ENCODE measurements around the gene COL5A3.
"Not testable (repeated sequence)": the region's sequence is repeated elsewhere in the genome, so short reads cannot be mapped to it uniquely, and the experiment has no call there.

The COL5A3 gene

DNA sequence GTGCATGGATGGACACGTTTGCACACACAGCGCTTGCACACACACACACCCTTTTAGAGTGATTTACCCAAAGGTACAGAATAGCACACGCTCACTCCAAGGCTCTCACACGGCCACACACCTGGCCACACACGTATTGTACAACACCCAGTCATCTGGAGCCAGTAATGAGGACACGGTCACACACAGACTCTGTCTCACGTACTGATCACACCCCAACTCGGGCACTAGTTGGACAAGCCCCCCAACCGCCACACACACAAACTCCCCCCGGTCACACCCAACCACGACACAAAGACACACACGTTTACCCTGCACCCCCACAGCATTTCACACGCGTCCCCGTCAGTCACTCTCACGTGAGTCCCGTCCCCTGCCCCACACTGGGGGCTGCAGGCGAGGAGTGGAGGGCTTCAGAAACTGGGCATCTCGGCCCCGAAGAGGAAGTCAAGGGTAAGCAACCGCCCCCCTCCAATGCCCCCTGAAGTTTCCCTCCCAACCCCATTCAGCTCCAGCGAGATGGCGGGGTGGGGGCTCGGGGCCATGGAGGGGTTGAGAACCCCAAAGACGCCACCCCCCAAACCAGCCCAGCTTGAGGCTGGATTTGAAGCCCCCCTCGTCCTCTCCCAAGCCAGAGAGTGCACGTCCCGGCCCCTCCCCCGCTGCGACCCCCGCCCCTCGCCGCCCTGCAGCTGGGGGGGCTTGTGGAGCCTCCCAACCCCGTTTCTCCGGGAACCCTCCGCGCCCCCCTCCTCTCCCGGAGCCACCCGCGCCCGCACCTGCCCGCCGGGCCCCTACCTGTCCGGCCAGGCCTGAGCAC is 74.6 kb downstream of the COL5A3 start:
- no peak for DNase-seq

DNA sequence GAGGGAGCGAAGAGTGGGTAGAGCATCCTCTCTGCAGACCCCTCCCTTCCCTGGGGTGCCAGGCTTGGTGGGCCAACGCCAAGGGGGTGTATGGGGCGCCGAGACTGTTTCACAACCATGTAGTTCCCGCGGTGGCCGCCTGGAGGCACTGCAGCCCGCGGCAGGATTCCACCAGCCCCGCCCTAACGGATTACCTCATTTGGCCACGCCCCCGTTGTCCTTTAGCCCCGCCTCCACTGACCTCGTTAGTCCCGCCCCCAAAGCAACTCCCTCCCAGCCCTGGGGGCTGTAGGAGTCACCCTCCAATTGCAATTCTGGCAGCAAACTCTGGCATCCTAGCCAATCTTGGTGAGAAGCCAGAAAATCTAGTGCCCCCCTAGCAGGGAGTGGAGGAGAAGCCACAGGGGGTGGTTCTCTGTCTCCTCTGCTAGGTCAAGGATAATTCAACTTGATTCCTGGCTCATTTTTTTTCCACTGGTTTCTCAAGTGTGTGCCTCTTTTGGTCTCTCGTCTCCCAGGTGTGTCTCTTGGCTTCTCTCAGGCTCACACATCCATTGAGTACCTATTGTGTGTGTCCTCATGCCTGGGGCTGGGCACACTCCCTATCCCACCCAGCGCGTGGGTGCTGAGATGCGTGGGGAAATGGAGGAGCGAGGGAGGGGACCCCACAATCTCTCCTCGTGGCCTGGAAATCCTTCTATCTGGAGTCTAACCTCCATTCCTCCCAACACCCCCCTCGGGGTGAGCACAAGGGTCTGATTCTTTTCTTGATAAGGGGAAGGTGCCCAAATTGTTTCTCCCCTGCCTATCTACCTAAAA is 76.0 kb downstream of the COL5A3 start:
- peak; percentile 86 for DNase-seq

DNA sequence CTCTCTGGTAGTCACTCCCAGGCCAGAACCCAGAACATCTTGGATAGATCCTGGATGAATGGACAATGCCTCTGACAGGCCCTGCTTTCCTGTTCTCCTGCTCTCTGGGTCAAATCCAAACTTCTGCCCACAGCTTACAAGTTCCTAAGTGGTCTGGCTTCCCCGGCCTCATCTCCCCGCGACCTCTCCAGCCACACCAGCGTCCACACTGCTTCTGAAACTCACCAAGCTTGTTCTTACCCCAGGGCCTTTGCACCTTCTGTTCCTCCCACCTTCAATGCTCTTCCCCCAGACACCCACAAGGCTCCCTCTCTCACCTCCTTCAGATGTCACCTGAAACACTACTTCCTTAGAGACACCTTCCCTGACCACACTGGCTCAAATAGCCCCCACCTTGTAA is 77.5 kb downstream of the COL5A3 start:
- no peak for DNase-seq

DNA sequence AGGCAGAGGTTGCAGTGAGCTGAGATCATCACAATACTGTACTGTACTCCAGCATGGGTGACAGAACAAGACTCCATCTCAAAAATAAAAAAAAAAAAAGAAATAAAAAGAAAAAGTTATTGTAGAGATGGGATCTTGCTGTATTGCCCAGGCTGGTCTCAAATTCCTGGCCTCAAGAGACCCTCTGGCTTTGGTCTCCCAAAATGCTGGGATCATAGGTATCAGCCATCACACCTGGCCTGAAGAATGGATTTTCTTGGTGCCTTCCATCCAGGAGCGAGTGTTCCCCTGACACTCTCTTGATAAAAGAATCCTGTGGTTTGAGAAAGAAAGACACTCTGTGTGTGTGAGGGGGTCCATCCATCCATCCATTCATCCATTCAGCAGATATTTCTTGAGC is 78.7 kb downstream of the COL5A3 start:
- DNase-seq, result no peak

GRCh38 chr19:9923440-9923839 is 86.9 kb downstream of the COL5A3 start:
- no peak for DNase-seq

- not testable (repeated sequence) for DNase-seq
Observed at GRCh38 chr19:9922782-9923379, 87.4 kb downstream of the COL5A3 start.

DNA sequence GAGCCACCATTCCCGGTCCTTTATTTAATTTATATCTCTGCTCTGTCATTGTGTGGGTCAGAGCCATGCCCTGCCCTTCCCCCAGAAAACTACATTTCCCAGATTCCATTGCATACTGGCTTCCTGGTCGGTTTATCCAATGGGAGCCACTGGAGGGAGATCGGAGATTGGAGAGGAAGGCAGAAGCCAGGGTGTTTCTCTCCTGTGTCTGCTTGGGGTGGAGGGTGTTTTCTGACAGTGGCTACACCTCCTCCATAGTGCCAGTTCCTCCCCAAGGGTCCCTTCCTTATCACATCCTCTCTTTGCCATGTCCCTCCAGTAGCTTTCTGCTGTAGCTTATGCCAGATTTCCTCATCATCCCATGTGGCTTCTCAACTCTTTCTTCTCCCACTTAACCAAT is 93.0 kb downstream of the COL5A3 start:
- DNase-seq, result no peak

DNA sequence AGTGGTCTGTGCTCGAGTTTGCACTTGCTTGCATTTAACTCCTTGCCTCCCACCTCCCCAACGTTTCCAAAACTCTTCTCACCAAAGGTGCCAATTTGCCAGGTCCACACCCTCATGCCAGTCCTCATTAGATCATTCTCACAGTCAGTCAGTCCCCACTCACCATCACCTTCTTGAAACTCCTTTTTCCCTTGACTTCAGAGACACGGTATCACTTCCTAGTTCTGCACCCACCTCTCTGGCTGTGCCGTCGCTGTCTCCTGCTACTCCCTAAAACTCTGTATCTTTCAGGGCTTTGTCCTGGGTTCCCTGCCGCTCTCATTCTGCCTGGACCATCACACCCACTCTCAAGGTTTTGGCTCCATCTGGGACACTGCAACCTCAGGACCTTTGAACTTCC is 93.6 kb downstream of the COL5A3 start:
- DNase-seq, result no peak

GRCh38 chr19:9914315-9915207 is 95.7 kb downstream of the COL5A3 start:
- peak; percentile 75 for DNase-seq

- no peak for DNase-seq
Observed at GRCh38 chr19:9914001-9914314, 96.3 kb downstream of the COL5A3 start.

DNA sequence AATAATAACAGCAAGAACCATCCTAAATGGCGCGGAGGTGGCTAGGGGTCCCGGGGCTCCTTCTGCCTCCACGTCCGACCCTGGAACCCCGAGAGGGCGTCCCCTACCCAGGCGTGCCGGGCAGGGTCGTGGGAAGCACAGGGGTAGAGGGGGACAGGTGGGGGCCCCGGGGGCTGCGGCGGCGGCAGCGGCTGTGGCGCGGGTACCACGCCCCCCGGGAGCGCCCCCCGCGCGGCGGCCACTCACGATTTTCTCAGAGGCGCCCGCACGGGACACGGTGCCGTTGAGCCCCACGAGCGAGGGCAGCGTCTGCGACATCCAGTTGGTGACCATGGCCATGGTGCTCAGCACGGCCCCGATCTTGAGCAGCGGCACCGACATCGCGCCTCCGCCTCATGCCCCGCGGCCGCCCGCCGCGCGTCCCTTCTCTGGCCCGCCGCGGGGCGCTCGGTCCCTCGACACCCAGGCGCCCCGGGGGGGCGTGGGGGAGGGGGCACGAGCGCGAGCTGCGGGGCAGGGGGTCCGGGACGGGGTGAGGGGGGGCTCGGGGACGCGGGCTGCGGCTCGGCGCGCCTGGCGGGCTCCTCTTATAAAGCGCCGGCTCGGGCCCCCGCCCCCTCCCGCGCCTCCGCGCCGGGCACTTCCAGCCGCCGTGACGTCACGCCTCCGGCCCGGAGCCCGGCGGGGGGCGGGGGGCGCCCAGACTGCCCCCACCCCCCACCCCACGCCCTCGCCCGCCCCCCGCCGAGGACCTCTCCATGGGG is 96.9 kb downstream of the COL5A3 start:
- no peak for DNase-seq

GRCh38 chr19:9912551-9913236 is 97.6 kb downstream of the COL5A3 start:
- no peak for DNase-seq

DNA sequence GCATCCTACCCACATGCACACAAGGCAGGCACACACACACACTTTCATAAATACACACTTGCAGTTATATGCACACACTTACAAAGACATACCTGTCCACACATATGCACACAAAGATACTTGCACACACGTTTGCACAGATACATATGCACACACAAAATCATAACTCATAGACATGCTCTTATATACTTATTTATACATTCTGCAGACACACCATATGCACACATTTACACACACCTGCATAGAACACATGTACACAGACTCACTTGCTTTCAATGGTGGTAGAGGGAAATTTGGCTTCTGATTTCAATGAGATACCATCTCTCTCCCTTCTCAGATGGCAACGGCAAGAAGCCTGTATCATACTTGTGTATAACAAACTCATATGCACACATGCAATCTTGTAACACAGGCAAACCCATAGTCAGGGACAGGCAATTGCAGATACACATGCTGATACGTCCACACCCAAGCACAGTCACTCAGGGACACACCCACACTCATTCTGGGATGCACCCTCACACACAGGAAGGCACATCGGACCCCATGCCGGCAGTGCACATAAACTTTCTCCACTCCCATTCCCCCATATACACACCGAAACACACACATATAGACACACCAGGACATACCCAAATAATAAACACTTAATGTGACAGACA is 98.6 kb downstream of the COL5A3 start:
- DNase-seq, result no peak

GRCh38 chr19:9910625-9911024 is 99.7 kb downstream of the COL5A3 start:
- no peak for DNase-seq

All from T-helper 9 cell (primary cell).